Stomach (tissue), 4 donors: ENCODE data around the gene CRKL.
"Not testable (repeated sequence)": the region's sequence is repeated elsewhere in the genome, so short reads cannot be mapped to it uniquely, and the experiment has no call there.

Source experiments
- CTCF ChIP-seq, 7 experiments: fragments of 450-650 bp in 4 of 7; fragments of 200-600 bp in 3 of 7; sonication (generic) in 3 of 7; IDR thresholded peaks; one replicate each; pipeline ENCODE4 v1.5.1; 2016 to 2019; ENCODE audit warnings: antibody characterized with exemption in 7 of 7, control low read depth in 2 of 7, mild to moderate bottlenecking in 1 of 7
- POLR2A ChIP-seq, 4 donors: fragments of 450-650 bp; IDR thresholded peaks; one replicate each; pipeline ENCODE4 v1.6.1; 2016; ENCODE audit warnings: antibody characterized with exemption in 4 of 4, control low read depth in 2 of 4, mild to moderate bottlenecking in 1 of 4, moderate library complexity in 1 of 4
- POLR2AphosphoS5 ChIP-seq, 3 donors: sonication (generic); formaldehyde crosslinking; IDR thresholded peaks; one replicate each; pipeline ENCODE4 v1.6.1; 2016; ENCODE audit warnings: antibody characterized with exemption in 3 of 3

- TF ChIP-seq CTCF, POLR2A, POLR2AphosphoS5 (IDR thresholded peaks at IDR 0.05): not testable (repeated sequence)
Measured at GRCh38 chr22:20897737-20898136, 19.5 kb upstream of the CRKL start.
